ENCODE data around the gene PEG3. TPM values are rescaled to one million over a fixed set of nuclear protein-coding genes. Genes with fewer than 3 reads are reported as not detected.

Gene PEG3
- total and polyA plus RNA-seq, 9 of the 15 experiments (the other 6 are each of a cell fraction or from before 2014, with no cell fraction given): 0.04 to 0.40 TPM; not detected in 7

- H4K20me1 ChIP-seq (replicated peaks; ENCODE audit: control insufficient read depth, insufficient read depth, low read length): no peaks in the 10 kb centered on the region
- BruUV-seq (replicated peaks): no TSS peak
- no peaks in the 10 kb centered on the region for H3K9me1 ChIP-seq (ENCODE audit: control insufficient read depth, insufficient read depth, low read length)
- H2AFZ ChIP-seq (ENCODE audit: low read depth, low read length): no peak overlapping the region
- ATAC-seq: no peak
- no peak for FAIRE-seq
- H3K79me2 ChIP-seq (ENCODE audit: control insufficient read depth, insufficient read depth, low read length): no peaks in the 10 kb centered on the region
- POLR2A ChIA-PET: interaction anchor here (0.7 kb wide), 1 partner anchor 18 kb away, joined by 3 read pairs; no protein-coding TSS in a partner anchor
- H3K4me3 ChIP-seq: no peak overlapping the region
- no peaks in the 10 kb centered on the region for H3K36me3 ChIP-seq (ENCODE audit: control insufficient read depth, insufficient read depth, low read length)
- in situ Hi-C loops (cut with MboI) (no loop called here), intact Hi-C loops (cut with micrococcal nuclease) (no loop called here)
- 3% methylated on average over 5 of the region's 5 CpGs for WGBS (ENCODE audit: insufficient coverage, low coverage, missing lambda C conversion rate)
- TF ChIP-seq ZNF507 (tag; conservative IDR thresholded peaks at IDR 0.05) (no peak), RAD51 (IDR thresholded peaks at IDR 0.05; ENCODE audit: borderline replicate concordance, low read depth) (no peak), TSC22D4 (tag; IDR thresholded peaks at IDR 0.05) (no peak), NCOR1 (IDR thresholded peaks at IDR 0.05) (no peak), BCOR (IDR thresholded peaks at IDR 0.05) (no peak), FOXP4 (CRISPR knock-in tag; IDR thresholded peaks at IDR 0.05; ENCODE audit: borderline replicate concordance) (no peak), POLR3G (IDR thresholded peaks at IDR 0.05; ENCODE audit: extremely low read depth, insufficient read length, insufficient replicate concordance) (no peak), SIRT6 (IDR thresholded peaks at IDR 0.05; ENCODE audit: low read depth, low read length) (no peak), PREB (CRISPR knock-in tag; IDR thresholded peaks at IDR 0.05) (no peak), ZNF133 (CRISPR knock-in tag; IDR thresholded peaks at IDR 0.05) (no peak), ZNF696 (CRISPR knock-in tag; conservative IDR thresholded peaks at IDR 0.05) (no peak), HNRNPH1 (optimal IDR thresholded peaks at IDR 0.05; ENCODE audit: low read depth, low read length) (no peak), ZNF77 (CRISPR knock-in tag; IDR thresholded peaks at IDR 0.05) (no peak), ZNF140 (CRISPR knock-in tag; IDR thresholded peaks at IDR 0.05) (no peak), HOMEZ (CRISPR knock-in tag; IDR thresholded peaks at IDR 0.05) (no peak), PPARD (CRISPR knock-in tag; IDR thresholded peaks at IDR 0.05) (no peak), MBD2 (IDR thresholded peaks at IDR 0.05; ENCODE audit: borderline replicate concordance, low read depth) (no peak), TFAP4 (CRISPR knock-in tag; IDR thresholded peaks at IDR 0.05; ENCODE audit: borderline replicate concordance) (no peak)
- DNase-seq (ENCODE audit: extremely low read depth in 1 of 4, low spot score in 3 of 4): no peak
- no peaks in the 10 kb centered on the region for H3K9me3 ChIP-seq (replicated peaks; ENCODE audit: control insufficient read depth, insufficient read depth, low read depth, low read length)
- CTCF ChIA-PET (ENCODE audit: low intra/inter-chr PET ratio): no interaction called here
- H3K27me3 ChIP-seq (ENCODE audit: control insufficient read depth in 2 of 2, insufficient read depth in 2 of 2, low read length in 2 of 2): no peaks in the 10 kb centered on the region
- H3K27ac ChIP-seq (ENCODE audit: extremely low read depth, low read depth, low read length): no peak overlapping the region
- H3K4me2 ChIP-seq (ENCODE audit: insufficient read depth, low read length): no peak overlapping the region
- no peak overlapping the region for H3K9ac ChIP-seq (ENCODE audit: insufficient read depth in 1 of 2, low read depth in 2 of 2, low read length in 2 of 2)
- no peaks in the 10 kb centered on the region for H3K4me1 ChIP-seq (replicated peaks in 1 of 2; ENCODE audit: control insufficient read depth in 2 of 2, insufficient read depth in 2 of 2, low read length in 2 of 2)
Observed at GRCh38 chr19:56880592-56881190, 40.2 kb upstream of the PEG3 start.
